ENCODE measurements around the gene POU2AF1.

- TF ChIP-seq CTCF (conservative IDR thresholded peaks at IDR 0.05; ENCODE audit: low read length) (no peak), EZH2phosphoT487 (IDR thresholded peaks at IDR 0.05; ENCODE audit: borderline replicate concordance) (no peak)
Observed at GRCh38 chr11:111336062-111336461, 43.0 kb downstream of the POU2AF1 start.
